C4-2B (cell line): ENCODE measurements around the gene LMO7.

Experiments used
- ZFX ChIP-seq: fragments of 450-650 bp; IDR thresholded peaks from 2 replicates; pipeline ENCODE4 v1.6.1; 2017
- TF ChIP-seq, protein P1 (sequence below): fragments of 450-650 bp; conservative IDR thresholded peaks from 2 replicates; pipeline ENCODE4 v1.5.1; 2017; ENCODE audit warnings: mild to moderate bottlenecking

DNA sequence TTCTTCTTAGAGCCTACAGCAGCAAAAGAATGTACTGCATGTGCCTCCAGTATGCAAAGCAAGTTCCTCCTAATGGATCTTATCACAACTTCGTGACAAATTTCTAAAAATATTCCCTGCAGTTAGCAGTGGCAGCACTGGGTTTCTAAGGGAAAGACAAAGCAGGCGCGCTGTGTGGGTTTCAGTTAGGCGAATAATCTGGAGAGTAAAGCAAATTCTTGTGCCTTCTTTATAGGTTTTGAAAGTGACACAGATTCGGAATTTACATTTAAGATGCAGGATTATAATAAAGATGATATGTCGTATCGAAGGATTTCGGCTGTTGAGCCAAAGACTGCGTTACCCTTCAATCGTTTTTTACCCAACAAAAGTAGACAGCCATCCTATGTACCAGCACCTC lies 167.9 kb downstream of the LMO7 start:
- TF ChIP-seq, protein P1, sequence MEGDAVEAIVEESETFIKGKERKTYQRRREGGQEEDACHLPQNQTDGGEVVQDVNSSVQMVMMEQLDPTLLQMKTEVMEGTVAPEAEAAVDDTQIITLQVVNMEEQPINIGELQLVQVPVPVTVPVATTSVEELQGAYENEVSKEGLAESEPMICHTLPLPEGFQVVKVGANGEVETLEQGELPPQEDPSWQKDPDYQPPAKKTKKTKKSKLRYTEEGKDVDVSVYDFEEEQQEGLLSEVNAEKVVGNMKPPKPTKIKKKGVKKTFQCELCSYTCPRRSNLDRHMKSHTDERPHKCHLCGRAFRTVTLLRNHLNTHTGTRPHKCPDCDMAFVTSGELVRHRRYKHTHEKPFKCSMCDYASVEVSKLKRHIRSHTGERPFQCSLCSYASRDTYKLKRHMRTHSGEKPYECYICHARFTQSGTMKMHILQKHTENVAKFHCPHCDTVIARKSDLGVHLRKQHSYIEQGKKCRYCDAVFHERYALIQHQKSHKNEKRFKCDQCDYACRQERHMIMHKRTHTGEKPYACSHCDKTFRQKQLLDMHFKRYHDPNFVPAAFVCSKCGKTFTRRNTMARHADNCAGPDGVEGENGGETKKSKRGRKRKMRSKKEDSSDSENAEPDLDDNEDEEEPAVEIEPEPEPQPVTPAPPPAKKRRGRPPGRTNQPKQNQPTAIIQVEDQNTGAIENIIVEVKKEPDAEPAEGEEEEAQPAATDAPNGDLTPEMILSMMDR: no peak
- TF ChIP-seq ZFX: no peak
